ENCODE data around the gene ETV3.

Gene ETV3

DNA sequence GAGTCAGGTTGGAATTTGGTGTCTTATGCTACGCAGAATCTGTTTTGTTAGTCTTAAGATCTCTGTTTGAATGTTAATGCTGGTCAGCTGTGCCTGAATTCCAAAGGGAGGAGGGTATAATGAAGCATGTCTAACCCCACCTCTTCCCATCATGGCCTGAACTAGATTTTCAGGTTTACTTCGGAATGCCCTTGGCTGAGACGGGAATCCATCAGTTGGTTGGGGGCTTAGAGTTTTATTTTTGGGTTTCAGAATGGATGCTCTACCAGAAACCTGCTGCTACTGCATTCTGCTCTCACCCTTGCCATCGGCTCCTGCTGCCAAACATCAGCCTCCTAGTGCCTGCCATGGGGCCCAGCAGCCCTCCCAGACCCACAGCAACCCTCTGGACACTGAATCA is 24.1 kb upstream of the ETV3 start:
- in situ Hi-C loops (cut with MboI; ENCODE audit: low sequenced_read_pairs), result no loop called here

- in situ Hi-C loops (cut with MboI; ENCODE audit: low sequenced_read_pairs), result no loop called here
These were observed 23.7 kb upstream of the ETV3 start for GRCh38 chr1:157161901-157162300.

DNA sequence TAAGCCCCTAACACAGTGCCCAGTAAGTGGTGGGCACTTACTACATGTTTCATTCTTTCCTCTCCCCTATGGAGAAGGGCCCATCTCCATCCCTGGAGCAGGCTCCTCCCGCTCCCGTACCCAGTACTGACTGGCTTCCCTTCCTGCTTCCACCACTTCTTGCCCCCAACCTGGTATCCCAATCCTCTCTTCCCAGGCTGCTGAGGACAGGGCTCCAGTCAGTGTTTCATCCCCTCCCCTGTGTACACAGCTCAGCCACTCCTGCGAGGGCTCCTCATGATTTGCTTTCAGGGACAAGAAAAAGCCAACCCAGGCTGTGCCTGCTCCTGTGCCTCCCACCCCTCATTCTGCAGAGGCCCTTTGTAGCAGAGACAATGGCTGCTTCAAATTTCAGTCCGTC is 20.8 kb upstream of the ETV3 start:
- in situ Hi-C loops (cut with MboI; ENCODE audit: low sequenced_read_pairs), result no loop called here

- in situ Hi-C loops (cut with MboI; ENCODE audit: low sequenced_read_pairs), result no loop called here
These were observed 19.5 kb upstream of the ETV3 start for GRCh38 chr1:157157501-157158190.

DNA sequence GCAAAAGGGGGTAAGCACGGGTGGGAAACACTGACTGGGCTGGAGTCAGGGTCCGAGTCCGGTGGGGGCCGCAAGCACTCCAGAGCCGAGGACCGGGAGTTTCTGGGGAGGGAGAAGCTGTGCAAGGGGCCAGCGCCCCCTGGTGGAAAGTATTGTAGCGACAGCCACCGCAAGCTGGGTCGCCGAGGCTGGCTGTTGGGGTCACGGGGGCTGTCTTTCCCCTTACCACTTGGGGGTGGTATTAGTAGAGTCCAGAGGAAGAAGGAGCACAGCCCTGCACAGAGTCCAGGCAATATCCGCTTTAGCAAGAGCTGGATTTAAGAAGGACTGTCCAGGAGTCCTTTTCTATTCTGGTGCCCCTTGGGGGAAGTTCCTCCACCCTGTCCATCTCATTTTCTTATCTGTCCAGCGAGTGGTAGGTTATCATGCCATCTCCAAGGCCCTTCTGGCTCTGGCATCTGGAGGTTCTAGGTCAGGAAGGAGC is 17.9 kb upstream of the ETV3 start:
- in situ Hi-C loops (cut with MboI; ENCODE audit: low sequenced_read_pairs), result no loop called here

DNA sequence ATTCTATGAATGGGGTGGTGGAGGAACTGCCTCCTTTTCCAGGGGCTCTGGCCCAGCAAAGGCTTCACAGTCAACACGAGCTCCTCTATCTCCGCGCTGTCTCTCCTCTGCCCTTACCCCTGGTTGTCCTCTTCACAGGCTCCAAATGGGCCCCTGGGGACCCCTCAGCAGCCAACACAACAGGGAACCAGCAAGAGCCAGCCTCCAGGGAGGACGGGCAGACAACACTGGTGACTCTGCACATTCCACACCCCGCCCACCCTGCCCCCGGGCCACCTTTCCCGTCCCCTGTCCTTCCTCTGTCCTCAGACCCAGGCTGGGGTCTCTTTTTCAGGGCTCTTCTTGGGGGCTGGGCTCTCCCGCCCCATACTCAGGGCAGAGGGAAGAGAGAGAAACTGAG is 17.5 kb upstream of the ETV3 start:
- in situ Hi-C loops (cut with MboI; ENCODE audit: low sequenced_read_pairs), result no loop called here

- in situ Hi-C loops (cut with MboI; ENCODE audit: low sequenced_read_pairs), result no loop called here
These were observed 16.8 kb upstream of the ETV3 start for GRCh38 chr1:157154940-157155514.

- in situ Hi-C loops (cut with MboI; ENCODE audit: low sequenced_read_pairs), result no loop called here
These were observed 16.1 kb upstream of the ETV3 start for GRCh38 chr1:157154291-157154690.

GRCh38 chr1:157153746-157154145 is 15.6 kb upstream of the ETV3 start:
- in situ Hi-C loops (cut with MboI; ENCODE audit: low sequenced_read_pairs), result no loop called here

- in situ Hi-C loops (cut with MboI; ENCODE audit: low sequenced_read_pairs), result no loop called here
These were observed 14.3 kb upstream of the ETV3 start for GRCh38 chr1:157152510-157152909.

GRCh38 chr1:157151506-157151905 is 13.3 kb upstream of the ETV3 start:
- in situ Hi-C loops (cut with MboI; ENCODE audit: low sequenced_read_pairs), result no loop called here

- in situ Hi-C loops (cut with MboI; ENCODE audit: low sequenced_read_pairs), result no loop called here
These were observed 12.9 kb upstream of the ETV3 start for GRCh38 chr1:157151073-157151472.

DNA sequence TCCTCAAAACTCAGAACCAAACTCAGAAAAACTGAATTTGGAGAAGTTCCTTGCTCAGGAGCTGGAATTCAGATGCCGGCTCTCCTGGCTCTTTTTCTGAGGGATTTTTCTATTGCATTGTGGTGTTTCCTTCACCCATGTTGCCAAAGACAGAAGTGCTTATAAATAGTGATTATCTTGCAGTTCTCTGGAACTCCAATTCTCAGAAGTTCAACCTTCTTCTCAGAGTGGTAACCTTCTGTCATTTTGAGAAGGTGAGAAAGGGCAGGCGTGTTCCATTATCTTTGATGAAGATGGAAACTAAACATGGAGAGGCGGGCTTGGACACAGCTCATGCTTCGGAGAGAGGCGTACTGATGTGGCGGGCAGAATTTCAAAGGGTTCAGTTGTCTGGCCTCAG is 12.4 kb upstream of the ETV3 start:
- in situ Hi-C loops (cut with MboI; ENCODE audit: low sequenced_read_pairs), result no loop called here

- in situ Hi-C loops (cut with MboI; ENCODE audit: low sequenced_read_pairs), result no loop called here
These were observed 9.9 kb upstream of the ETV3 start for GRCh38 chr1:157147906-157148700.

- in situ Hi-C loops (cut with MboI; ENCODE audit: low sequenced_read_pairs), result no loop called here
These were observed 8.8 kb upstream of the ETV3 start for GRCh38 chr1:157147037-157147436.

GRCh38 chr1:157146244-157146643 is 8.0 kb upstream of the ETV3 start:
- in situ Hi-C loops (cut with MboI; ENCODE audit: low sequenced_read_pairs), result no loop called here

DNA sequence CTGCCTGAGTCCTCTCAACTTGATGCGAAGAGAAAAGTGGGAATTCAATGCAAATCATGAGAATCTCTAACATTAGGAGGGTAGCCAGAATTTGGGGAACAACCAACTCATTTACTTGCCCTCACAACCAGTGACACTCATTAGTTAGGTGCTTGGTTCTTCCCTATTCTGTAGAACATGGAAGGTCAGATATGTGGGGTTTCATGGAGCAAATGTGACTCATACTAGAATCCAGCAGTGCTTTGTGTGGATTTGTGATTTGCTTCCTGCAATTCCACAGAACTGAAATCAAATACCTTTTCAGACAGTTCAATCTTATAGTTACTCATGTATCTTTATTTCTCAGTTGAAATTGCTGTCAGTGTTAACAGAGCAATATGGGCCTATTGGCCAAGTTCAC is 6.9 kb upstream of the ETV3 start:
- in situ Hi-C loops (cut with MboI; ENCODE audit: low sequenced_read_pairs), result no loop called here

DNA sequence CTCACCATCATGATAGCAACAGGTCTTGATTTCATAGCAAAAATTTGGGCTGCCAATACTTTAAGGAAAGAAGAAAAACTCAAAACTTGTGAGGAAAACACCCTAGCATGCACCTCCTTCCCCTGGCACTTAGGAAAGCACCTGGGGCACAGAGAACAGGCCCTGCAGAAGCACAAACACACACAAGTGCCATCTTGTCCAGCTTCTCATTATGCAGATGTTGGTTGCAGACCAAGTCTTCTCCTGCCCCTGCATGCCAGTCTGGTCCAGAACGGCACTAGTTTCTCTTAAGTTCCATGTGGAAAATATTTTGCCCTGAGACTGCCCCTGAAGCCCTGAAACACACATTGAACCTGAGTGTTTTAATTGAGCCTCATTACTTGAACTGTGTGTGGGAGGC is 6.3 kb upstream of the ETV3 start:
- in situ Hi-C loops (cut with MboI; ENCODE audit: low sequenced_read_pairs), result no loop called here

- in situ Hi-C loops (cut with MboI; ENCODE audit: low sequenced_read_pairs), result no loop called here
These were observed 4.7 kb upstream of the ETV3 start for GRCh38 chr1:157142765-157143423.

DNA sequence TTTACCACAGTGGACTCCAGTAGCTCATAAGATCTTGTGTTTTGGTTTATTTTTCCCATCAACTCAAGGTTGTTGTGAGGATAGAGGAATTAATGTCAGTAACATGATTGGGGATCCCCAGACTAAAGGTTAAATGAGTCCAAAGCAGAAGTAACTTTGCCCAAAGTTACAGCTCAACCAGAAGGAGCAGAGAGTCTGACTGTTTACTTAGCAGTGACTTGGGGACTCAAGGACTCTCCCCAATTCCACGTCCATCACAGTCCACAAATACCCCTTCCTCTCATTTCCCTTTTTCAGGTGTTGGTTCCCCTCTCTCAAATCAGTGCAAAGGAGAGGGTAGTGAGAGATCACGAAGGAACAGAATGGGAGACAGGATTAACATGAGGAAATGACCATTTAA is 4.0 kb upstream of the ETV3 start:
- in situ Hi-C loops (cut with MboI; ENCODE audit: low sequenced_read_pairs), result no loop called here

- in situ Hi-C loops (cut with MboI; ENCODE audit: low sequenced_read_pairs), result no loop called here
These were observed 3.1 kb upstream of the ETV3 start for GRCh38 chr1:157141212-157141855.

Data from hTERT RPE-1 (cell line).